PFSK-1 (cell line): ENCODE data around the gene DCTPP1.

Source experiments
- SIN3A ChIP-seq: IDR thresholded peaks from 2 replicates; pipeline ENCODE4 v1.6.1; 2012; ENCODE audit warnings: mild to moderate bottlenecking, low read length, moderate library complexity, borderline replicate concordance; ENCODE audit not compliant: insufficient read depth
- TAF1 ChIP-seq: IDR thresholded peaks from 2 replicates; pipeline ENCODE4 v1.6.1; 2012; ENCODE audit warnings: low read length, control low read depth, borderline replicate concordance; ENCODE audit not compliant: insufficient read depth

DNA sequence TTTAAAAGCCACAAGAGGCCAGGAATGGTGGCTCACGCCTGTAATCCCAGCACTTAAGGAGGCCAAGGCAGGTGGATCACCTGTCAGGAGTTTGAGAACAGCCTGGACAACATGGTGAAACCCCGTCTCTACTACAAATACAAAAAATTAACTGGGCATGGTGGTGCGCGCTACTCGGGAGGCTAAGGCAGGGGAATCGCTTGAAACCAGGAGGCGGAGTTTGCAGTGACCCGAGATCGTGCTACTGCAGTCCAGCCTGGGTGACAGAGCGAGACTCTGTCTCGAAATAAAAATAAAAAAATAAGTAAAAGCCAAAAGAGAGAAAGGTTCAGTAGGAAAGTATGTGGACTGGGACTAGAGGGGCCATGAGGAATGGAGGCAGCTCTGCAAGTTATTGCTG lies 29.6 kb upstream of the DCTPP1 start:
- TF ChIP-seq TAF1 (no peak), SIN3A (no peak)
